HG03103 (cell line): ENCODE data around the gene LCE1D.

ENCODE experiments used
- ATAC-seq: cut with Tn5 transposase; IDR thresholded peaks from one replicate; pipeline ENCODE4 v1.9.1; 2021; ENCODE audit warnings: low read depth; ENCODE audit not compliant: unreplicated experiment

The LCE1D gene

DNA sequence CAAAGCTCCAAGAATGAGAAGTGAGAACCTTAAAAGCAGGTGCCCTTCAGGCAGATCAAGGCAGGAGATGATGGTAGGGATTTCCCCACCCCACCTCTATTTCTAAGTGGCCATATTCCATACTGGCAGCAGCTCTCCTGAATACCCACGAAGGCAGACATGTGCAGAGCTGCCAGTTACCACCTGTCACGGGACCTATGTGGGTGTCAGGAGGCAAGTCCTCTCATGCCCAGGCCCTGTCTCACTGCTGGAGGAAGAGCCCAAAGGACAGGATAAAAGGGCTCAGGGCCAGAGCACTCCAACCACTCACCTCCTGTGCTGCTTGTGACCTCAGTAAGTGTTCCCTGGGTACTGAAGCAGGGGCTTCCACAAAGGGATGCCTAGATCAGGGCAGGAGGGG lies 14.5 kb downstream of the LCE1D start:
- ATAC-seq, result no peak

DNA sequence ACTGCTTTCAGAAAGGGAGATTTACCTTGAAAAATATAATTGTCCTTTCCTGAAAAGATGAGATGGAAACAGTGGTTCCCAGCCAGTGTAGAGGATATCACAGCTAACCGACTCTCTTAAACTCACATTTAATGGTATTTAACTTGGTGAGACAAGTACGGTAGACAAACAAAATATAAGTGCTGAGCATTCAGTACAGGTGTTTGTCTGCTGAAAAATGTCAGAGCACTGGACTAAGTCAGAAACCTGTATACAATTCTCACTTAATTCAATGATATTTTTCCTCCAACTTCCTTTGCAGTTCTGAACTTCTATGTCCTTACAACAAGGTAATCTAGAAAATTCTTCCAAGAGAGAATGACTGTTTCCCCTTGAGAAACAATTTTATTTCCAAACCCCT lies 15.2 kb downstream of the LCE1D start, which contains the start of gene LCE1B:
Gene LCE1B, plus strand, starts transcription at position 301 of the 400 bp plus-strand sequence. CDS start 476 bp downstream, outside the sequence.
- ATAC-seq, result no peak

DNA sequence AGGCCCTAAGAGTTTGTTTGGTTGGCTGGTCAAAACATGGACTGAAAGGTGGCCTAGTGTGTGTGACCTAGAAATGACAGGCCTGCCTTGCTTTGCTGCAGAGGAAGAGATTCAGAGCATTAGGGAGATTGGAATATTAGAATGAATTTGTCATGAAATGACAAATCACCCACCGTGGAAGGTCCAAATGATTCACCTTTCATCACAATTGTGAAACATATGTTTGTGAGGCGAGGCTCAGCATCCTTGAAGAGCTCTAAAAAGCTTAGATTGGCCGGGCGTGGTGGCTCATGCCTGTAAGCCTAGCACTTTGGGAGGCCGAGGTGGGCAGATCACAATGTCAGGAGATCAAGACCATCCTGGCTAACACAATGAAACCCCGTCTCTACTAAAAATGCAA lies 20.8 kb downstream of the LCE1D start:
- no peak for ATAC-seq

DNA sequence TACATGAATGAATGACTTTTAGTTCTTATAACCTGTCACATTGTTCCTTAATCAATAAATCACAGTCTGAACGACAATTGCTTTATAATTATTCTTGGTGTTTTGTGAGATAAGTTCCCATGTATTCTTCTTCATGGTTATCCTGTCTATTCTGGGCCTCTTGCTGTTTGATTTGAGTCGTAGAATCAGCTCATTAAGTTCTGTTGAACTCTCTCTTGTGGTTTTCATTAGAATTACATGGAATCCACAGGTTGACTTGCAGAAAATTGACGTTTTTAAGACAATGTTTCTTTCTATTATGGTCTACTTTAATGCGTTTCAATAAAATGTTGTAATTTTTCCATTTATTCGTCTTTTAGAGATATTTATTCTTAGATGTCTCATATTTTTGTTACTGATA lies 26.8 kb downstream of the LCE1D start:
- no peak for ATAC-seq

DNA sequence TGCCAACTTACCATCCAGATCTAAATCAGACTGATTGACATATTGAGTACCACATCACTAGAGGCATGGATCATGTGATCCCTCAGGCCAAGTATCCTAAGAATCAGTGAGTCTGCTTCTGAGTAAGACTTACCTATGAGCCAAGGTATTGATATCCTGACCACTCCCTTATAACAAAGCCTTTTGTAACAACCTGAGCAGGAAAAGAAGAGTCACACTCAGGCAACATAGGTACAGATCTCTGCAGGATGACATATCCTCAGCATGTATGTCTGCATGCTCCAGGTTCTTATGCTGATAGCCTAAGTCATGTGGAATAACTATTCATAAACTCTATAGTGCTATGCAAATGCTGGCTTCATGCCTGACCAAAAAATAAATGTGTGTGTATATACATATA lies 28.4 kb downstream of the LCE1D start:
- no peak for ATAC-seq

DNA sequence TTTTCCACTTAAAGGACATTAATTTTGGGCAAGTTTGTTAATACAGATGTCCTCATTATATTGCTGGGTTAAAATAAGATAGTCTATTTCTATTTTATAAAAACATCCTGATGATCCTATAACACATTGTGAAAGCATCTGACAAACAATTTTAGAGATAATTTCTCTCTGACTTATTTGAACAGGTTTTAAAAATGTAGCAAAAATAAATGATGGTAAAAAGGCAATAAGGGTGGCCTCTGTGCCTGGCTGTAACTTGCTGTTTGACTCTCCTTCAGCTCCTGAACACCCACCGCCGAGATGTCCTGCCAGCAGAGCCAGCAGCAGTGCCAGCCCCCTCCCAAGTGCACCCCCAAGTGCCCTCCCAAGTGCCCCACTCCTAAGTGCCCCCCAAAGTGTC lies 30.7 kb downstream of the LCE1D start, which contains the start of gene LCE1A:
Gene LCE1A, plus strand, starts transcription at position 301 of the 400 bp plus-strand sequence. Its CDS starts 0 bp downstream, at position 301.
- no peak for ATAC-seq

DNA sequence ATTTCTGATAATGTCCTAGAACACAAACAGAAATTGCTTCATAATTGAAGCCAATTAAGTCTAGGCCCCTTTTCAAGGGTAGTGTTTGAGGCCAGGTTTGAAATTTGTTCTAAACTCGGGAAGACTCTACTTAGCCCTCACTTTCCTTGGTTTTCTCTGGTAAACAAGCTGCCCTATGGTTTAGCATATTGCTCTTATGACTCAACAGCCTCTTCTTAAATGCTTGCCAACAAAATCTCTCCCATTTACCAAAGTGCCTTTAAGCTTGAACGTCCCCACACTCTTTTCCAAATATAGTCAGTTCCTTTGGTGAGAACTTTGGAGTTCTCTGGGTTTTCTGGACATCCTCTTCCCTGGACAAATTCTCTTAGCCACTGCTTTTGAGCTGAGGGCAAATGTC lies 40.3 kb downstream of the LCE1D start:
- ATAC-seq, result no peak

DNA sequence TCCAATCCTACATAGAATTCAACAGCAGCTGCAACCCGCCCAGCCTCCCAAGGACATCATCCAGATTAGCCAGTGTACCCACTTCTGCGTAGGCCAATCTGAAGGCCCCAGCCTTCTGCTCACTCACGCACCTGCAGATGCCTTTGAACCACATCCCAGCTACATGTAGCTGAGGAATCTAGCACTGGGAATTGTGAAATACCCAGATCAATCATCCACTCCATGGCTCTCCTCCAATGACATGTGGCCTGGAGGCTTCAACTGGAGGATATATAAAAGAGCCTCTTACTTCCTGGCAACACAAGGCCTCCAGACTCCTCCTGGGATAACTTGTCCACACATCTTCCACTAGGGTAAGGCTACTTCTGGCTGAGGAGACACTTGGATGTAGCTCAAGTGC lies 46.0 kb downstream of the LCE1D start, which contains the start of gene LCE6A:
Gene LCE6A, plus strand, starts transcription at position 301 of the 400 bp plus-strand sequence. CDS start 665 bp downstream, outside the sequence.
- ATAC-seq, result no peak
